ENCODE data around the gene FRMD4A. TPM values are rescaled to one million over a fixed set of nuclear protein-coding genes. Genes with fewer than 3 reads are reported as not detected.

The FRMD4A gene
- total RNA-seq, 4 donors from 2014 or later, result 4.0 to 12.7 (median 5.6) TPM

- H3K36me3 ChIP-seq, result no peaks in the 10 kb centered on the region
- no peaks in the 10 kb centered on the region for H3K27me3 ChIP-seq
- H3K27ac ChIP-seq, result no peak overlapping the region
- no peaks in the 10 kb centered on the region for H3K9me3 ChIP-seq
- WGBS, 2 donors (ENCODE audit: low coverage in 1 of 2), result 87 to 100% methylated on average over 1 to 14 of the region's 14 CpGs
- no peak overlapping the region for H3K4me3 ChIP-seq
- intact Hi-C loops (cut with DNase I; ENCODE audit: low total_unique reads), result no loop called here
- DNase-seq, result no peak
- TF ChIP-seq POLR2A (IDR thresholded peaks at IDR 0.05) (no peak), POLR2AphosphoS5 (IDR thresholded peaks at IDR 0.05) (no peak), EP300 (IDR thresholded peaks at IDR 0.05; ENCODE audit: low read depth) (no peak)
- TF ChIP-seq, protein P1, sequence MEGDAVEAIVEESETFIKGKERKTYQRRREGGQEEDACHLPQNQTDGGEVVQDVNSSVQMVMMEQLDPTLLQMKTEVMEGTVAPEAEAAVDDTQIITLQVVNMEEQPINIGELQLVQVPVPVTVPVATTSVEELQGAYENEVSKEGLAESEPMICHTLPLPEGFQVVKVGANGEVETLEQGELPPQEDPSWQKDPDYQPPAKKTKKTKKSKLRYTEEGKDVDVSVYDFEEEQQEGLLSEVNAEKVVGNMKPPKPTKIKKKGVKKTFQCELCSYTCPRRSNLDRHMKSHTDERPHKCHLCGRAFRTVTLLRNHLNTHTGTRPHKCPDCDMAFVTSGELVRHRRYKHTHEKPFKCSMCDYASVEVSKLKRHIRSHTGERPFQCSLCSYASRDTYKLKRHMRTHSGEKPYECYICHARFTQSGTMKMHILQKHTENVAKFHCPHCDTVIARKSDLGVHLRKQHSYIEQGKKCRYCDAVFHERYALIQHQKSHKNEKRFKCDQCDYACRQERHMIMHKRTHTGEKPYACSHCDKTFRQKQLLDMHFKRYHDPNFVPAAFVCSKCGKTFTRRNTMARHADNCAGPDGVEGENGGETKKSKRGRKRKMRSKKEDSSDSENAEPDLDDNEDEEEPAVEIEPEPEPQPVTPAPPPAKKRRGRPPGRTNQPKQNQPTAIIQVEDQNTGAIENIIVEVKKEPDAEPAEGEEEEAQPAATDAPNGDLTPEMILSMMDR (IDR thresholded peaks at IDR 0.05), result no peak
- in situ Hi-C loops (cut with MboI; ENCODE audit: low pct_ligation_motif_present in 1 of 4, low pct_unique_long_range_greater_than_20kb in 1 of 4, low sequenced_read_pairs in 3 of 4), result no loop called here
- H3K4me1 ChIP-seq, result no peaks in the 10 kb centered on the region
Observed at GRCh38 chr10:13860886-13861285, 469.8 kb downstream of the FRMD4A start.

GRCh38 chr10:13859979-13860654 is 470.6 kb downstream of the FRMD4A start:
- H3K4me1 ChIP-seq, result no peaks in the 10 kb centered on the region
- no peak overlapping the region for H3K27ac ChIP-seq
- intact Hi-C loops (cut with DNase I; ENCODE audit: low total_unique reads) (no loop called here), in situ Hi-C loops (cut with MboI; ENCODE audit: low pct_ligation_motif_present in 1 of 4, low pct_unique_long_range_greater_than_20kb in 1 of 4, low sequenced_read_pairs in 3 of 4) (no loop called here)
- H3K4me3 ChIP-seq, result no peak overlapping the region
- TF ChIP-seq, protein P1 (IDR thresholded peaks at IDR 0.05), result no peak
- TF ChIP-seq POLR2AphosphoS5 (IDR thresholded peaks at IDR 0.05), result no peak
- TF ChIP-seq EP300 (IDR thresholded peaks at IDR 0.05; ENCODE audit: low read depth), result no peak
- TF ChIP-seq POLR2A (IDR thresholded peaks at IDR 0.05), result no peak
- H3K9me3 ChIP-seq, result no peaks in the 10 kb centered on the region
- WGBS, 2 donors (ENCODE audit: low coverage in 1 of 2), result 68 to 76% methylated on average over 7 to 8 of the region's 8 CpGs
- no peaks in the 10 kb centered on the region for H3K36me3 ChIP-seq
- no peak for DNase-seq
- H3K27me3 ChIP-seq, result no peaks in the 10 kb centered on the region

DNA sequence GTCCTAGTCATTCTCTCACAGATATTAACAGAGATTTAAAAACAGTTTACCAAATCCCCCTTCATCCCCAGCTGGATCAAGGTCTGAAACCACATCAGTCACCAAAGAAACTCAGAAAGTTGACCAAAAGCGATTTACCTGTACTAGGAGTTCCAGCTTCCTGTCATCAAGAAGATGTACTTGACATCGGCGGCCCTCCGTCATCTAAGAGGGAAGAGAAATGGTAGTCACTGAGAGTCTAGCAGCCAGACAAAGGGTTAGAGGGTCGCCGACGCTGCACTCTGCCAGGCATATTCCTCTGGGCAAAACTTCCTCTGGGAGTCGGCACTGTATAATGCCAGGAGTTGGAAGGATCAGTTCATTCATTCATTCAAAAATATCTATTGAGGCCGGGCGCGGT is 472.0 kb downstream of the FRMD4A start:
- Histone ChIP-seq H3K4me1 (no peaks in the 10 kb centered on the region), H3K27ac (no peak overlapping the region), H3K36me3 (no peaks in the 10 kb centered on the region), H3K27me3 (no peaks in the 10 kb centered on the region), H3K9me3 (no peaks in the 10 kb centered on the region), H3K4me3 (no peak overlapping the region)
- no peak for DNase-seq
- no peak for TF ChIP-seq POLR2AphosphoS5 (IDR thresholded peaks at IDR 0.05)
- TF ChIP-seq EP300 (IDR thresholded peaks at IDR 0.05; ENCODE audit: low read depth), result no peak
- no peak for TF ChIP-seq POLR2A (IDR thresholded peaks at IDR 0.05)
- TF ChIP-seq, protein P1 (IDR thresholded peaks at IDR 0.05), result no peak
- in situ Hi-C loops (cut with MboI; ENCODE audit: low pct_ligation_motif_present in 1 of 4, low pct_unique_long_range_greater_than_20kb in 1 of 4, low sequenced_read_pairs in 3 of 4) (no loop called here), intact Hi-C loops (cut with DNase I; ENCODE audit: low total_unique reads) (no loop called here)
- WGBS, 2 donors (ENCODE audit: low coverage in 1 of 2), result 93% methylated on average over 11 of the region's 11 CpGs; no CpG with 5 or more reads in 1 of the 2 donors

- no peak overlapping the region for H3K4me3 ChIP-seq
- no peak for DNase-seq
- H3K27ac ChIP-seq, result no peak overlapping the region
- no peaks in the 10 kb centered on the region for H3K4me1 ChIP-seq
- in situ Hi-C loops (cut with MboI; ENCODE audit: low pct_ligation_motif_present in 1 of 4, low pct_unique_long_range_greater_than_20kb in 1 of 4, low sequenced_read_pairs in 3 of 4) (no loop called here), intact Hi-C loops (cut with DNase I; ENCODE audit: low total_unique reads) (no loop called here)
- no peaks in the 10 kb centered on the region for H3K36me3 ChIP-seq
- WGBS, 2 donors (ENCODE audit: low coverage in 1 of 2), result 79 to 86% methylated on average over 4 of the region's 4 CpGs
- TF ChIP-seq EP300 (IDR thresholded peaks at IDR 0.05; ENCODE audit: low read depth), result no peak
- no peak for TF ChIP-seq POLR2A (IDR thresholded peaks at IDR 0.05)
- TF ChIP-seq, protein P1 (IDR thresholded peaks at IDR 0.05), result no peak
- TF ChIP-seq POLR2AphosphoS5 (IDR thresholded peaks at IDR 0.05), result no peak
- H3K27me3 ChIP-seq, result no peaks in the 10 kb centered on the region
- no peaks in the 10 kb centered on the region for H3K9me3 ChIP-seq
Observed at GRCh38 chr10:13857451-13857850, 473.3 kb downstream of the FRMD4A start.
